GM19397 (cell line): Measurements from ENCODE around the gene SNRNP70.
"Not testable (repeated sequence)": the region's sequence is repeated elsewhere in the genome, so short reads cannot be mapped to it uniquely, and the experiment has no call there.

Experiments used
- ATAC-seq: cut with Tn5 transposase; IDR thresholded peaks from one replicate; pipeline ENCODE4 v1.9.1; 2021; ENCODE audit warnings: mild to moderate bottlenecking, moderate library complexity; ENCODE audit not compliant: unreplicated experiment

The SNRNP70 gene

GRCh38 chr19:49119411-49120324, 34.4 kb downstream of the SNRNP70 start, which contains the start of gene PPFIA3:
TSS of gene PPFIA3 (plus strand) at chr19:49119544. CDS start at chr19:49127874, 8,330 bp downstream.
- no peak for ATAC-seq

DNA sequence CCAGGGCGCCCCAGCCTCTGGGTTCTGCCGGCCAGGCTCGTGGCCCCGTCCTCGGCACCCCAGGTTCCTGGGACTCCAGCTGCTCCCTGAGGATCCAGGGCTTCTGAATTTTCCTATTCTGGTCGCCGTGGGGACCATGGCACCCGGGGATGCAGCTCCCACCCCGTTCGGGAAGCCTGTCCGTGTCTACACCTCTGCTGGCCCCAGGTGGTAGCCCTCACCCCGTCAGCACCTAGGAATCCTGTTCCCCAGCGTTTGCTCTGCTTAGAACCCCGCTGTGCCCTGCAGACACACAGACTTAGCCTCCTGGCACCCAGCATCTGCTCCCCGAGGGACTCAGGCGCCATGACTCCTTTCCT, 35.1 kb downstream of the SNRNP70 start:
- no peak for ATAC-seq

- no peak for ATAC-seq
Measured at GRCh38 chr19:49120868-49121267, 35.6 kb downstream of the SNRNP70 start.

DNA sequence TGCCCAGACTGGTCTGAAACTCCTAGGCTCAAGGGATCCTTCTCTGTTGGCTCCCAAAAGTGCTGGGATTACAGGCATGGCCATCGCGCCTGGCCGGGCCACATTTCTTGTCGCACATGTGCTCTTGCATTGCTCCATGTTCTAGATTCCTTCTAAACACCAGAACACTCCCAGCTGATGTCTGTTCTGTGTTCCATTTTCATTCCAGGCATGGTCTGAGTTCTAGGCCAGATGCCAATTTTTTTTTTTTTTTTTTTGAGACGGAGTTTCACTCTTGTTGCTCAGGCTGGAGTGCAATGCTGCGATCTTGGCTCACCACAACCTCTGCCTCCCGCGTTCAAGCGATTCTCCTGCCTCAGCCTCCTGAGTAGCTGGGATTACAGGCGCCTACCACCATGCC, 36.6 kb downstream of the SNRNP70 start:
- not testable (repeated sequence) for ATAC-seq

- not testable (repeated sequence) for ATAC-seq
Measured at GRCh38 chr19:49123285-49123684, 38.0 kb downstream of the SNRNP70 start.

DNA sequence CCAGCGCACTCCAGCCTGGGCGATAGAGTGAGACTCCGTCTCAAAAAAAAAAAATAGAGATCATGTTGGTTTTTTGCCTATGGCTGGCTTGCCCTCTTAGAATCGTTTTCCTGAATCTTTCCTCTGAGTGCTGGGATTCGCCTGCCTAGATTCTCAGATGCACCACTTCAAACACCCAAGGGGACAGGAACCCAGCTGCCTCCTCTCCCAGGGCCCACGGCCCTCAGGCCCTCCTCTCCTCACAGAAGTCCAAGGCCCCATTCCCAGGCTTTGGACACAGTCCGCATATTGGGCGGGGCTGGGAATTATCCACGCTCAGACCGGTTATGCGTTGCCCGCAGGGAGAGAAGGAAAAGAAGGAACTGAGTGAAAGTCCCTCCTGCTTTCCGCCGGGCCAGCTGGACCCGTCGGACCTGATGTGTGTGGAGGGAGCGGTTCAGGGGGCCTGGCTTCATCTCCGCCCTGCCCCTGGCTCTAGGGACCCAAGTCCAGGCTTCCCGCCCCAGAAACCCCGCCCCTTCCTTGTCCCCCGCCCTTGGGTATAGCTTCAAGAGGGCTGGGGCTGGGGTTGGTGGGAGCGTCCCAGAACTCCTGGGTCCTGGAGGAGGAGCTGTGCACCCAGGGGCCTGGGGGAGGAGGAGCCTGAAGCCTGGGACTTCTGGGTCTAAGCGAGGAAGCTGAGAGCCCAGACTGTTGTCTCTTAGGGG, 39.9 kb downstream of the SNRNP70 start:
- ATAC-seq = no peak

- ATAC-seq = no peak
Measured at GRCh38 chr19:49126575-49126974, 41.3 kb downstream of the SNRNP70 start.

DNA sequence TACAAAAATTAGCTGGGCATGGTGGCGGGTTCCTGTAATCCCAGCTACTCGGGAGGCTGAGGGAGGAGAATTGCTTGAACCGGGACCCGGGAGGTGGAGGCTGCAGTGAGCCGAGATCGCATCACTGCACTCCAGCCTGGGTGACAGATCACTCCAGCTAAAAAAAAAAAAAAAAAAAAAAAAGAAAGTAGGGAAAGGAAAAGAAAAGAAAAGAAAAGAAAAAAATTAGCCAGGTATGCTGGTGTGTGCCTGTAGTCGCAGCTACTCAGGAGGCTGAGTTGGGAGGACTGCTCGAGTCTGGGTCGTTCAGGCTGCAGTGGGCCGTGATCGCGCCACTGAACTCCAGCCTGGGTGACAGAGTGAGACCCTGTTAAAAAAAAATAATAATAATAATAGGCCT, 42.0 kb downstream of the SNRNP70 start:
- not testable (repeated sequence) for ATAC-seq

GRCh38 chr19:49127674-49128544, 42.7 kb downstream of the SNRNP70 start:
- peak; percentile 89 for ATAC-seq

DNA sequence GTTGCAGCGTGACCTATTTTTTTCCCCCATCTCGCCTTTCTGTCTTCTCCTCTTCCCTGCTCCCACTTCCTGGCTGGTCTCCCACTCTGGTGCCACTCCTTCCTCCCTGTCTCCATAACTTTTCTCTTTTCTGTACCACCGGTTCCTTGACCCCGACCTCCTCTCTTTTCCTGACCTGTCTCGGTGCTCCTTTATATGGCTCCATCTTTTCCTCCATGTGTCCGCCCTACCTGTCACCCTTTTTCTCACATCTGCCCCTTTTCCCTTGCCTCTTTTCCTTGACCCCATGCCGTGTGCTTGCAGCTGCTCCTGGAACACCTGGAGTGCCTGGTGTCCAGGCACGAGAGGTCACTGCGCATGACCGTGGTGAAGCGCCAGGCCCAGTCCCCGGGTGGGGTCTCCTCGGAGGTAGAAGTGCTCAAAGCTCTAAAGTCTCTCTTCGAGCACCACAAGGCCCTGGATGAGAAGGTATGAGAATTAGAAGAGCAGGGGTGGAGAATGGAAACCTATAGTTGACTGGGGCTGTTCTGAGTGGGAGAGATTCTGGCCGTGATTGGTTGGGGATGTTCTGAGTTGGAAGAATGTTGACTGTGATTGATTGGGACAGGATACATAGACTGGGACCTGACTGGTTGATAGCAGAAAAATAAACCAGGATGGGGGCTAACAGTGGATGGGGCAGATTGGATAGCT, 43.4 kb downstream of the SNRNP70 start:
- ATAC-seq = no peak

DNA sequence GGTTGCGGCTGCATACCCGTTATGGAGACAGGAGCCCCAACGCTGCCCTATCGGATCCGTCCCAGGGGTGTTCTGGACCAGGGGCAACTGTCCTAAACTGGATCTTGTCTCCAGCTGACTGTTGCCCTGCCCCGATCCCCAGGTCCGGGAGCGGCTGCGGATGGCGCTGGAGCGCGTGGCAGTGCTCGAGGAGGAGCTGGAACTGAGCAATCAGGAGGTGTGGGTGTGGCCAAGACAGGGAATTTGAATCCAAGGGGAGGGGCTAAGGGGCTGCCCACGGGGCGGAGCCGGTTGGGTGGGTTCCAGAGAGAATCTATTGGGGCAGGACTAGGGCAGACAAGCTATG, 44.0 kb downstream of the SNRNP70 start:
- no peak for ATAC-seq

DNA sequence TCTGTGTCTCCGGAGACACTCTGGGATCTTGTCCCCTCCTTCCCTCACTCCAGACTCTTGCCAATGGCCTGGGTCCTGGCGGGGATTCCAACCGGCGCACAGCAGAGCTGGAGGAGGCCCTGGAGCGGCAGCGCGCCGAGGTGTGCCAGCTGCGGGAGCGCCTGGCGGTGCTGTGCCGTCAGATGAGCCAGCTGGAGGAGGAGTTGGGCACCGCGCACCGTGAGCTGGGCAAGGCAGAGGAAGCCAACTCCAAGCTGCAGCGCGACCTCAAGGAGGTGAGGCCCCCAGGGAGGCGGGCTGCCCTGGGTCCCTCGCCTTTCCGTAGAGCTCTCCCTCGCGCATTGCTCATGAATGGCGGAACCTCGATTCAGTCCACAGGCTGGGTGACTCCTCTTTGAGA, 45.1 kb downstream of the SNRNP70 start:
- ATAC-seq = no peak

- no peak for ATAC-seq
Measured at GRCh38 chr19:49132974-49133609, 47.8 kb downstream of the SNRNP70 start.

DNA sequence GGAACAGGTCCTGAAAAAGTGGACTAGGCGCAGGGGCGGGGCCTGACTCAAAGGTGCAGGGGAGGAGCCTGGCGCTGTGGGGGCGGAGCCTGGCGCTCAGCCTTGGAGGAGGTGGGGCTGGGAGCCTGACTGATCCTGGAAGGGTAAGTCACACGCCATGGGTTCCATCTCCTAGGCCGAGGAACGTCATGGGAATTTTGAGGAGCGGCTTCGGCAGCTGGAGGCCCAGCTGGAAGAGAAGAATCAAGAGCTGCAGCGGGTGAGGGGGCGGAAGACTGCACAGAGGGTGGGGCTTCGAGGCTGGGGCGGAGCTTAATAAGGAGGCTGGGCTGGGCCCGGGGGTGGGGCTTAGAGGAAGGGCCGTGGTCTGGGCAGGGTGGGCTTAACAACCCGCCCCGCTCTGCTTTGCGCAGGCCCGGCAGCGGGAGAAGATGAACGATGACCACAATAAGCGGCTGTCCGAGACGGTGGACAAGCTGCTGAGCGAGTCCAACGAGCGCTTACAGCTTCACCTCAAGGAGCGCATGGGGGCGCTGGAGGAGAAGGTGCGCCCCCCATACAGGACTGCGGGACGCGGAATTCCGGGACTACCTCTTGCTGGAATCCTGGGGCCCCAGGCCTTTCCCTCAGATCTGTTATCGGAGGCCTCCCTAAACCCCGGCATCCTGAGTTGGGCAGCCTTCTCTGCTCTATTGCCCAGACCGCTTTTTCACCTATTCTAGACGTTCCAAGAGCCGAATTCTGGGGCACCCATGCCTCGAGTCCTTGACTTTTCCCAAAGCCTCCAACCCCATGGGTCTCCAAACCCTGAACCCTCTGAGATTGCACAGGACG, 48.6 kb downstream of the SNRNP70 start:
- ATAC-seq = no peak

GRCh38 chr19:49135686-49136085, 50.4 kb downstream of the SNRNP70 start:
- ATAC-seq = no peak

DNA sequence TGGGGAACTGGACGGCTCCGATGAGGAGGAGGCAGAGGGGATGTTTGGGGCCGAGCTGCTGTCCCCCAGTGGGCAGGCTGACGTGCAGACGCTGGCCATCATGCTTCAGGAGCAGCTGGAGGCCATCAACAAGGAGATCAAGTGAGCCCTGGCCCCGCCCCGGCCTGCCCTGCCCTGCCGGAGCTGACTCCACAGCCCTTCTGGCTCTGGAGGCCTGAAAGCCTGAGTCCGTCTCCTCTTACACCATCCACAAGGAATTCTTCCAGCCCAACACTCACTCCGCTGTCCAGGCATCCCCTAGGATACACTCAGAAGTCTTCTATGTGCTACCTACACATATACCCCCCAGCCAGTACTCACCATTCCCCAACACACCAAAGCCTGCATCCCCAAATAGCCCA, 51.5 kb downstream of the SNRNP70 start:
- ATAC-seq = no peak

DNA sequence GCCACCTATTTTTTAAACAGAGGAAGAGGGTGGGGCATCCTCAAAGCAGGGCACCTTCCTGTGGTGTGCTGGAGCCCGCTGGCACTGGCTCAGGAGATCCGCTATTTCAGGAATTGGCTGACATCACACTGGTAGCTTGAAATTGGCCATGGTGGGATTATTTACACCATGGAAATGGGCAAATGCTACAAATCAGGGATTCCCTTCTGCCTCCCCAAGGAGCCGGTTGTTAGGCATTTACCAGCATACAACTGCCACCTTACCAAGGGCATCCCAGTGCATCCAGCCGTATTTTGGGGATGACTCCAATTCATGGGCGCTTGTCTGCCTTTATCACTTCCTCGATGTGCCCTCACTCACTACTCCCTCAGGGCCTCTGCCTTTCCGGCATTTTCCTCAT, 55.7 kb downstream of the SNRNP70 start:
- no peak for ATAC-seq

DNA sequence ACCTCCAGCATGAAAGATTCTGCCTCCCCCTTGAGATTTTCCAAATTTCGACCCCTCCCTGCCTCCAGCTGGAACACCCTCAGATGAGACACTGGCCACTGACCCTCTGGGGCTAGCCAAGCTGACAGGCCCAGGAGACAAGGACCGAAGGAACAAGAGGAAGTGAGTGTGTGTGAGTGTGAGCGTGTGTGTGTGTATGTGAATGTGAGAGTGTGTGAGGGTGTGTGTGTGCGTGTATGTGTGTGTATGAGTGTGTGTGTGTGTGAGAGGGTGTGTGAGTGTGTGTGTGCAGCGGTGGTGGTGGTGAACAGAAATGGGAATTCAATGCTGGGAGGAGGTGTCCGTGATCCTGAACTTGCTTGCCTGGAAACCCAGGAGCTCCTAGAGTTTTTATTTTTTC, 56.1 kb downstream of the SNRNP70 start:
- ATAC-seq = no peak

- peak; percentile 74 for ATAC-seq
Measured at GRCh38 chr19:49142866-49143335, 57.6 kb downstream of the SNRNP70 start.
